Smooth muscle cell (in vitro differentiated cells): ENCODE data around the gene C4orf54. TPM values are rescaled to one million over a fixed set of nuclear protein-coding genes. Genes with fewer than 3 reads are reported as not detected.

Source experiments
- DNase-seq: peaks from one replicate; lab custom pipeline; 2025; ENCODE audit not compliant: unreplicated experiment; lab: John Stamatoyannopoulos, UW
- H2AFZ ChIP-seq: fragments of 200-600 bp; sonication (generic); 2 replicates; pipeline ENCODE4 v1.6.0; 2016; ENCODE audit warnings: antibody characterized with exemption, low read depth, mild to moderate bottlenecking
- H3F3A ChIP-seq: fragments of 200-600 bp; sonication (generic); 2 replicates; pipeline ENCODE4 v1.6.0; 2017; ENCODE audit warnings: antibody characterized with exemption, low read depth
- H3K27ac ChIP-seq: fragments of 200-600 bp; sonication (generic); 2 replicates; pipeline ENCODE4 v1.5.1; 2016; ENCODE audit warnings: low read depth, mild to moderate bottlenecking
- H3K27me3 ChIP-seq: fragments of 200-600 bp; sonication (generic); 2 replicates; pipeline ENCODE4 v1.6.1; 2016; ENCODE audit warnings: low read depth, mild to moderate bottlenecking
- H3K36me3 ChIP-seq: fragments of 200-600 bp; sonication (generic); 2 replicates; pipeline ENCODE4 v1.5.1; 2016; ENCODE audit warnings: low read depth
- H3K4me1 ChIP-seq: fragments of 200-600 bp; sonication (generic); 2 replicates; pipeline ENCODE4 v1.5.1; 2016; ENCODE audit warnings: low read depth
- H3K4me2 ChIP-seq: fragments of 200-600 bp; sonication (generic); 2 replicates; pipeline ENCODE4 v1.6.0; 2016; ENCODE audit warnings: mild to moderate bottlenecking
- H3K4me3 ChIP-seq: fragments of 200-600 bp; sonication (generic); 2 replicates; pipeline ENCODE4 v1.5.1; 2016; ENCODE audit warnings: mild to moderate bottlenecking
- H3K79me2 ChIP-seq: fragments of 200-600 bp; sonication (generic); 2 replicates; pipeline ENCODE4 v1.6.0; 2016; ENCODE audit warnings: low read depth, mild to moderate bottlenecking
- H3K9ac ChIP-seq: fragments of 200-600 bp; sonication (generic); 2 replicates; pipeline ENCODE4 v1.6.0; 2016; ENCODE audit warnings: low read depth
- H3K9me3 ChIP-seq: fragments of 200-600 bp; sonication (generic); replicated peaks from 2 replicates; pipeline ENCODE4 v1.5.1; 2016; ENCODE audit warnings: low read depth
- H4K20me1 ChIP-seq: fragments of 200-600 bp; sonication (generic); 2 replicates; pipeline ENCODE4 v1.6.0; 2016; ENCODE audit warnings: low read depth
- WGBS: methylation state at CpG from one replicate; pipeline ENCODE4 v1.1.7; 2016; ENCODE audit warnings: low lambda C conversion rate; 5-methylcytosine and 5-hydroxymethylcytosine counted together
- polyA plus RNA-seq: library from polyadenylated mRNA; unstranded; fragments of >200 nt; fragmentation: Nextera tagmentation; extraction: Ambion mirVana; gene quantifications from 2 replicates; pipeline ENCODE4 v1.2.1, GENCODE V29; 2016
- total RNA-seq: library from RNA; depleted of rRNA; stranded (reverse); fragments of >200 nt; gene quantifications from 2 replicates; pipeline ENCODE4 v1.2.3, GENCODE V29; 2014
- TF ChIP-seq, protein P1 (sequence below): fragments of 200-600 bp; sonication (generic); IDR thresholded peaks from 2 replicates; pipeline ENCODE4 v1.5.1; 2017; ENCODE audit warnings: borderline replicate concordance, mild to moderate bottlenecking, antibody characterized with exemption; ENCODE audit not compliant: insufficient read depth, poor library complexity, severe bottlenecking

C4orf54 gene
- total and polyA plus RNA-seq, 2 experiments from 2014 or later: not detected

GRCh38 chr4:99690990-99691389 lies 33.4 kb upstream of the C4orf54 start:
- H3K4me3 ChIP-seq: no peak overlapping the region
- H3K4me1 ChIP-seq: no peaks in the 10 kb centered on the region
- TF ChIP-seq, protein P1, sequence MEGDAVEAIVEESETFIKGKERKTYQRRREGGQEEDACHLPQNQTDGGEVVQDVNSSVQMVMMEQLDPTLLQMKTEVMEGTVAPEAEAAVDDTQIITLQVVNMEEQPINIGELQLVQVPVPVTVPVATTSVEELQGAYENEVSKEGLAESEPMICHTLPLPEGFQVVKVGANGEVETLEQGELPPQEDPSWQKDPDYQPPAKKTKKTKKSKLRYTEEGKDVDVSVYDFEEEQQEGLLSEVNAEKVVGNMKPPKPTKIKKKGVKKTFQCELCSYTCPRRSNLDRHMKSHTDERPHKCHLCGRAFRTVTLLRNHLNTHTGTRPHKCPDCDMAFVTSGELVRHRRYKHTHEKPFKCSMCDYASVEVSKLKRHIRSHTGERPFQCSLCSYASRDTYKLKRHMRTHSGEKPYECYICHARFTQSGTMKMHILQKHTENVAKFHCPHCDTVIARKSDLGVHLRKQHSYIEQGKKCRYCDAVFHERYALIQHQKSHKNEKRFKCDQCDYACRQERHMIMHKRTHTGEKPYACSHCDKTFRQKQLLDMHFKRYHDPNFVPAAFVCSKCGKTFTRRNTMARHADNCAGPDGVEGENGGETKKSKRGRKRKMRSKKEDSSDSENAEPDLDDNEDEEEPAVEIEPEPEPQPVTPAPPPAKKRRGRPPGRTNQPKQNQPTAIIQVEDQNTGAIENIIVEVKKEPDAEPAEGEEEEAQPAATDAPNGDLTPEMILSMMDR: no peak
- H3K79me2 ChIP-seq: no peaks in the 10 kb centered on the region
- no peaks in the 10 kb centered on the region for H3K36me3 ChIP-seq
- H3K9me3 ChIP-seq: peaks cover 10% of the 10 kb centered on the region
- H3K4me2 ChIP-seq: no peak overlapping the region
- H3K27ac ChIP-seq: no peak overlapping the region
- H2AFZ ChIP-seq: no peak overlapping the region
- no peaks in the 10 kb centered on the region for H4K20me1 ChIP-seq
- H3F3A ChIP-seq: no peaks in the 10 kb centered on the region
- no peaks in the 10 kb centered on the region for H3K27me3 ChIP-seq
- DNase-seq: no peak
- H3K9ac ChIP-seq: no peak overlapping the region

DNA sequence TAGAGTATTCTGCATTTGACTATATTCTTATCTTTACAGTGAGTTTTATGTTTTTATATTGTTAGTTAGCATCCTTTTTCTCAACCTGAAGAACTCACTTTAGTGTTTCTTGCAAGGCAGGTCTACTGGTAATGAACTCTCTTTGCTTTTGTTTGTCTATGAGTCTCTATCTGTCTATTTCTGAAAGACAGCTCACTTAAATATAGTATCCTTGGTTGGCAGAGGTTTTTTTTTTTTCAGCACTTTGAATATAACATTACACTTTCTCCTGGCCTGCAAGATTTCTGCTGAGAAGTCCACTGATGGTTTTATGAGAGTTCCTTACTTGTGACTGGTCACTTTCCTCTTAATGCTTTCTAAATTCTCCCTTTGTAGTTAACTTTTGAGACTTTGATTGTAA lies 32.8 kb upstream of the C4orf54 start:
- TF ChIP-seq, protein P1: no peak
- H3K36me3 ChIP-seq: no peaks in the 10 kb centered on the region
- DNase-seq: no peak

DNA sequence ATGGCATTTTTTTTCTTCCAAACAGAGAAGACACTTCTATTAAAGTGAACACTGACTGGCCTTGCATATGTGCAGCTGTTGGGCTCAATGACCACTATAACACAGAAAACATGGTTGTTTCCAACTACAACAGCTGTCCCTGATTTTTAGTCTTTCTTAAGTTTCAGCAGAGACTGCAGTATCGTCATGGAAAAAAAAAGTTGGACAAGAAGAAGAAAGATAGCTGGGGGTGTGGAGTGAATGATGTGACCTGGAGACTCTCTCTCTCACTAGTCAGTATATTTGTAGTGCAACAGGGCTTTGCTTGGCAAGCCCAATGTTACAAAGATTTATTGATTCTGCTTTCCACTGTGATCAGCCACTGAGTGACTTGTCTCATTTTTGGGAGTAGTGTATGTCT lies 29.5 kb upstream of the C4orf54 start:
- no peaks in the 10 kb centered on the region for H3K36me3 ChIP-seq
- no peaks in the 10 kb centered on the region for H4K20me1 ChIP-seq
- H3K27ac ChIP-seq: no peak overlapping the region
- WGBS: 57% methylated on average over 1 of the region's 1 CpG
- no peak overlapping the region for H2AFZ ChIP-seq
- no peak overlapping the region for H3K4me3 ChIP-seq
- no peak for DNase-seq
- H3K27me3 ChIP-seq: no peaks in the 10 kb centered on the region
- H3K4me1 ChIP-seq: no peaks in the 10 kb centered on the region
- no peaks in the 10 kb centered on the region for H3F3A ChIP-seq
- H3K9me3 ChIP-seq: peaks cover 10% of the 10 kb centered on the region
- H3K79me2 ChIP-seq: no peaks in the 10 kb centered on the region
- H3K9ac ChIP-seq: no peak overlapping the region
- H3K4me2 ChIP-seq: no peak overlapping the region
- TF ChIP-seq, protein P1: no peak

More for the DNA sequence above, 32.8 kb upstream of the C4orf54 start:
- Histone ChIP-seq H3F3A (no peaks in the 10 kb centered on the region), H3K4me2 (no peak overlapping the region), H2AFZ (no peak overlapping the region), H3K9me3 (peaks cover 10% of the 10 kb centered on the region), H3K9ac (no peak overlapping the region), H3K79me2 (no peaks in the 10 kb centered on the region), H3K27me3 (no peaks in the 10 kb centered on the region), H3K4me1 (no peaks in the 10 kb centered on the region), H4K20me1 (no peaks in the 10 kb centered on the region), H3K4me3 (no peak overlapping the region), H3K27ac (no peak overlapping the region)

- no peak overlapping the region for H3K27ac ChIP-seq
- H3K36me3 ChIP-seq: no peaks in the 10 kb centered on the region
- H3K79me2 ChIP-seq: no peaks in the 10 kb centered on the region
- no peak overlapping the region for H3K4me2 ChIP-seq
- no peaks in the 10 kb centered on the region for H3K9me3 ChIP-seq
- no peak overlapping the region for H2AFZ ChIP-seq
- DNase-seq: no peak
- H3K27me3 ChIP-seq: no peaks in the 10 kb centered on the region
- H3F3A ChIP-seq: no peaks in the 10 kb centered on the region
- WGBS: 95% methylated on average over 2 of the region's 2 CpGs
- no peak overlapping the region for H3K9ac ChIP-seq
- no peaks in the 10 kb centered on the region for H3K4me1 ChIP-seq
- TF ChIP-seq, protein P1: no peak
- no peak overlapping the region for H3K4me3 ChIP-seq
- no peaks in the 10 kb centered on the region for H4K20me1 ChIP-seq
Observed at GRCh38 chr4:99685234-99685633, 27.6 kb upstream of the C4orf54 start.
